ENCODE measurements around the gene MECP2.

The MECP2 gene

GRCh38 chrX:154132366-154132765 lies 34.8 kb upstream of the MECP2 start:
- no peak overlapping the region for H3K4me3 ChIP-seq (ENCODE audit: low read depth in 1 of 2, low read length in 2 of 2)

GRCh38 chrX:154131955-154132354 lies 34.4 kb upstream of the MECP2 start:
- H3K9ac ChIP-seq (ENCODE audit: low read depth in 1 of 2, low read length in 2 of 2): no peak overlapping the region
- no peak overlapping the region for H3K4me3 ChIP-seq (ENCODE audit: low read depth in 1 of 2, low read length in 2 of 2)
- H3K27me3 ChIP-seq (ENCODE audit: control insufficient read depth in 1 of 2, insufficient read depth in 2 of 2, low read length in 2 of 2): peaks cover 0 to 4% of the 10 kb centered on the region in 2 donors
- H3K27ac ChIP-seq (ENCODE audit: low read depth, low read length): no peak overlapping the region
- no peaks in the 10 kb centered on the region for H3K36me3 ChIP-seq (ENCODE audit: control insufficient read depth in 1 of 2, insufficient read depth in 2 of 2, low read length in 2 of 2)
- no peaks in the 10 kb centered on the region for H3K9me3 ChIP-seq (ENCODE audit: control insufficient read depth in 1 of 2, low read length in 2 of 2)
- H3K4me1 ChIP-seq (ENCODE audit: control insufficient read depth in 1 of 2, insufficient read depth in 2 of 2, low read length in 2 of 2): no peaks in the 10 kb centered on the region

More at GRCh38 chrX:154132366-154132765, 34.8 kb upstream of the MECP2 start:
- no peak overlapping the region for H3K27ac ChIP-seq (ENCODE audit: low read depth, low read length)
- no peaks in the 10 kb centered on the region for H3K36me3 ChIP-seq (ENCODE audit: control insufficient read depth in 1 of 2, insufficient read depth in 2 of 2, low read length in 2 of 2)
- no peak overlapping the region for H3K9ac ChIP-seq (ENCODE audit: low read depth in 1 of 2, low read length in 2 of 2)
- no peaks in the 10 kb centered on the region for H3K4me1 ChIP-seq (ENCODE audit: control insufficient read depth in 1 of 2, insufficient read depth in 2 of 2, low read length in 2 of 2)
- no peaks in the 10 kb centered on the region for H3K9me3 ChIP-seq (ENCODE audit: control insufficient read depth in 1 of 2, low read length in 2 of 2)
- peaks cover 0 to 4% of the 10 kb centered on the region in 2 donors for H3K27me3 ChIP-seq (ENCODE audit: control insufficient read depth in 1 of 2, insufficient read depth in 2 of 2, low read length in 2 of 2)

DNA sequence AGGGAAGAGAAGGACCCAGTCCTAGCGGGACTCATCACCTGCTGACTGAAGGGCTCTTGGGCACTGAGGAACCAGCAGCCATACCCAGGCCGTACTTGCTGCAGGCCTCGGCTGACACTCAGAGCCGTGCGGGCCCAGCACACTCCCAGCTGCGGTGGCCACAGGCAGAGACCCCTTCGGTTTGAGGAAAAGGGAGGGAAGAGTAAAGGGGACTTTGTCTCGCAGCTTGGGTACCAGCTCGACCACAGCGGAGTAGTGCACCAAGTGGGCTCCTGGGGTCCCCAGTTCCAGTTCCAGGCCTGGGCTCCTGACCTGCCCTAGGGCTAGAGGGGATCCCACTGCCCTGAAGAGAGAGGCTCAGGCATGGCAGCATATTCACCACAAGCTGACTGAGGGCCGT lies 28.6 kb upstream of the MECP2 start:
- Histone ChIP-seq H3K27me3 (ENCODE audit: control insufficient read depth in 1 of 2, insufficient read depth in 2 of 2, low read length in 2 of 2) (no peaks in the 10 kb centered on the region), H3K9me3 (ENCODE audit: control insufficient read depth in 1 of 2, low read length in 2 of 2) (no peaks in the 10 kb centered on the region), H3K4me3 (ENCODE audit: low read depth in 1 of 2, low read length in 2 of 2) (no peak overlapping the region), H3K27ac (ENCODE audit: low read depth, low read length) (no peak overlapping the region), H3K36me3 (ENCODE audit: control insufficient read depth in 1 of 2, insufficient read depth in 2 of 2, low read length in 2 of 2) (no peaks in the 10 kb centered on the region), H3K9ac (ENCODE audit: low read depth in 1 of 2, low read length in 2 of 2) (no peak overlapping the region), H3K4me1 (ENCODE audit: control insufficient read depth in 1 of 2, insufficient read depth in 2 of 2, low read length in 2 of 2) (no peaks in the 10 kb centered on the region)

- H3K36me3 ChIP-seq (ENCODE audit: control insufficient read depth in 1 of 2, insufficient read depth in 2 of 2, low read length in 2 of 2): no peaks in the 10 kb centered on the region
- H3K27ac ChIP-seq (ENCODE audit: low read depth, low read length): no peak overlapping the region
Observed at GRCh38 chrX:154125391-154126040, 28.0 kb upstream of the MECP2 start.

GRCh38 chrX:154123241-154124219 lies 26.0 kb upstream of the MECP2 start:
- Histone ChIP-seq H3K27me3 (ENCODE audit: control insufficient read depth in 1 of 2, insufficient read depth in 2 of 2, low read length in 2 of 2) (no peaks in the 10 kb centered on the region), H3K4me3 (ENCODE audit: low read depth in 1 of 2, low read length in 2 of 2) (no peak overlapping the region), H3K27ac (ENCODE audit: low read depth, low read length) (no peak overlapping the region), H3K36me3 (ENCODE audit: control insufficient read depth in 1 of 2, insufficient read depth in 2 of 2, low read length in 2 of 2) (no peaks in the 10 kb centered on the region), H3K9ac (ENCODE audit: low read depth in 1 of 2, low read length in 2 of 2) (no peak overlapping the region), H3K4me1 (ENCODE audit: control insufficient read depth in 1 of 2, insufficient read depth in 2 of 2, low read length in 2 of 2) (no peaks in the 10 kb centered on the region), H3K9me3 (ENCODE audit: control insufficient read depth in 1 of 2, low read length in 2 of 2) (no peaks in the 10 kb centered on the region)

More at GRCh38 chrX:154125391-154126040, 28.0 kb upstream of the MECP2 start:
- Histone ChIP-seq H3K4me1 (ENCODE audit: control insufficient read depth in 1 of 2, insufficient read depth in 2 of 2, low read length in 2 of 2) (no peaks in the 10 kb centered on the region), H3K9me3 (ENCODE audit: control insufficient read depth in 1 of 2, low read length in 2 of 2) (no peaks in the 10 kb centered on the region), H3K9ac (ENCODE audit: low read depth in 1 of 2, low read length in 2 of 2) (no peak overlapping the region), H3K27me3 (ENCODE audit: control insufficient read depth in 1 of 2, insufficient read depth in 2 of 2, low read length in 2 of 2) (no peaks in the 10 kb centered on the region), H3K4me3 (ENCODE audit: low read depth in 1 of 2, low read length in 2 of 2) (no peak overlapping the region)

DNA sequence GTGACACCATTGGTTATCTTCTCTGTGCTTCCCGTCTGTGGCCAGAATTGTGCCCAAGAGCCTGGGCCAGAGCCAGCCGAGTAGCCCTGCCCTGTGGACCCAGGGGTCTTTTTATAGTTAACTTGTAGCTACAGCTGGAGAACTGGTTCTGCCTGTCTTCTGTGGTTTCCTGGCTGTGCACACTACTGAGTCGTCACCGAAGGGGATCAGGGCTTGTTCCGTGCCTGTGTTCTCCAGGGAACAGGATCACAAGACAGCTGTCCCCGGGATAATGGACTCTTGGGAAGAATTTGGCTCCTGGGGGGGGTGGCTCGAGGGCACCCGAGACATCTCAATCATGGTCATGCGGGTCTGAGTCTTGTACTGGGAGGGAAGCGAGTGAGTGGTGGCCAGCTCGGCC lies 24.4 kb upstream of the MECP2 start:
- H3K36me3 ChIP-seq (ENCODE audit: control insufficient read depth in 1 of 2, insufficient read depth in 2 of 2, low read length in 2 of 2): no peaks in the 10 kb centered on the region
- H3K9me3 ChIP-seq (ENCODE audit: control insufficient read depth in 1 of 2, low read length in 2 of 2): no peaks in the 10 kb centered on the region
- H3K4me1 ChIP-seq (ENCODE audit: control insufficient read depth in 1 of 2, insufficient read depth in 2 of 2, low read length in 2 of 2): no peaks in the 10 kb centered on the region
- H3K4me3 ChIP-seq (ENCODE audit: low read depth in 1 of 2, low read length in 2 of 2): no peak overlapping the region
- no peaks in the 10 kb centered on the region for H3K27me3 ChIP-seq (ENCODE audit: control insufficient read depth in 1 of 2, insufficient read depth in 2 of 2, low read length in 2 of 2)
- H3K9ac ChIP-seq (ENCODE audit: low read depth in 1 of 2, low read length in 2 of 2): no peak overlapping the region
- no peak overlapping the region for H3K27ac ChIP-seq (ENCODE audit: low read depth, low read length)

DNA sequence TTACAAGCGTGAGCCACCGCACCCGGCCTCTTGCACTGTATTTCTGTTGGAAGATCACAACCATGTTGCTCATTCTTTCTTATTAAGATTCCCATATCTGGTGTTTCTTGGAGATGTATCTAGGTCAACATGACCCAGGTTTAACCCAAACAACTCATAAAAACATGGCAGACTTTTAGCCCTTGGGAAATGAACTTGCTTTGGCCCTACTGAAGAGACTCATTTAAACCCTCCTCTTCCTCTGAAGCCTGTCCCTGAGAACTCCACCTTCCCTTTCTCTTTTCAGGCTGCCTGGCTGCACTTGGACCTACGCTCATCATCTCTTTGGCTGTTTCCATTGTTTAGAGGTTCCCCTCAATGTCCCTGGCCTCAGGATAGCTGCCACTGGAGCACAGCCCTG lies 23.7 kb upstream of the MECP2 start:
- Histone ChIP-seq H3K9ac (ENCODE audit: low read depth in 1 of 2, low read length in 2 of 2) (no peak overlapping the region), H3K36me3 (ENCODE audit: control insufficient read depth in 1 of 2, insufficient read depth in 2 of 2, low read length in 2 of 2) (no peaks in the 10 kb centered on the region), H3K27me3 (ENCODE audit: control insufficient read depth in 1 of 2, insufficient read depth in 2 of 2, low read length in 2 of 2) (no peaks in the 10 kb centered on the region), H3K9me3 (ENCODE audit: control insufficient read depth in 1 of 2, low read length in 2 of 2) (no peaks in the 10 kb centered on the region), H3K4me1 (ENCODE audit: control insufficient read depth in 1 of 2, insufficient read depth in 2 of 2, low read length in 2 of 2) (no peaks in the 10 kb centered on the region), H3K4me3 (ENCODE audit: low read depth in 1 of 2, low read length in 2 of 2) (no peak overlapping the region), H3K27ac (ENCODE audit: low read depth, low read length) (no peak overlapping the region)

DNA sequence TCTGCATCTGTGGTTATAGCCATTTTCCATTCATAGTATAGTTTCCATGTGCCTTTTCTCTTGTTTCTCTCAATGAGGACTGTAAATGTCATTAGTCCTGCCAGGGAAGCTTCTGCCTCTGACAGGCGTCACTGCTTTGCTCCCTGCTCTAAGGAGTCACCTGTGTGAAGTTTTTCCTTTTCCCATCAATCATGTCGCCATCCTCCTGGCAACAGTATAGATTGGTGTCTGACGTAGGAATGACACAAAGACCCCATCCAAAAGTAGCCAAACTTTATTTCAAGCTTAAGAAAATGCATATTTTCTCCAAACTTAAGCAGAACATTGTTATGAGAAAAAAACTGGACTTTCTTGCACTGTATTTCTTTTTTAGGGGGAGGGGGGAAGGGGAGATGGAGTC lies 23.1 kb upstream of the MECP2 start:
- H3K9me3 ChIP-seq (ENCODE audit: control insufficient read depth in 1 of 2, low read length in 2 of 2): no peaks in the 10 kb centered on the region
- no peaks in the 10 kb centered on the region for H3K4me1 ChIP-seq (ENCODE audit: control insufficient read depth in 1 of 2, insufficient read depth in 2 of 2, low read length in 2 of 2)
- no peak overlapping the region for H3K4me3 ChIP-seq (ENCODE audit: low read depth in 1 of 2, low read length in 2 of 2)
- no peak overlapping the region for H3K9ac ChIP-seq (ENCODE audit: low read depth in 1 of 2, low read length in 2 of 2)
- no peaks in the 10 kb centered on the region for H3K36me3 ChIP-seq (ENCODE audit: control insufficient read depth in 1 of 2, insufficient read depth in 2 of 2, low read length in 2 of 2)
- H3K27me3 ChIP-seq (ENCODE audit: control insufficient read depth in 1 of 2, insufficient read depth in 2 of 2, low read length in 2 of 2): no peaks in the 10 kb centered on the region
- H3K27ac ChIP-seq (ENCODE audit: low read depth, low read length): no peak overlapping the region

DNA sequence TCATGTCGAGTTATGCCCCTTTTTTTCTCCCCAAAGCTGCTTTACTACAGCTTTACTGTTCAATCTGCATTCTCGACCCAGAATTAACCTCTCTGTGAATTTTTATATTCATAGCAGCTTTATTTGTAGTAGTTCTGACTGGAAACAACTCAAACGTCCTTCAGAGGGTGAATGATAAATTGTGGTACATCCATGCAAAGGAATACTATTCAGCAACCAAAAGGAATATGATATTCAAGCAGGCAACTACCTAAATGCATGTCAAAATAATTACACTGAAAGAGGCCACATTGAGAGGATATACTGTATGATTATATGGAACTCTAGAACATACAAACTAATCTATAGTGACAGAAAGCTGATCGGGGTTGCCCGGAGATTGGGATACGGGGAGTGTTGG lies 20.0 kb upstream of the MECP2 start:
- no peaks in the 10 kb centered on the region for H3K4me1 ChIP-seq (ENCODE audit: control insufficient read depth in 1 of 2, insufficient read depth in 2 of 2, low read length in 2 of 2)
- H3K27ac ChIP-seq (ENCODE audit: low read depth, low read length): no peak overlapping the region
- no peak overlapping the region for H3K4me3 ChIP-seq (ENCODE audit: low read depth in 1 of 2, low read length in 2 of 2)
- H3K9ac ChIP-seq (ENCODE audit: low read depth in 1 of 2, low read length in 2 of 2): no peak overlapping the region
- H3K36me3 ChIP-seq (ENCODE audit: control insufficient read depth in 1 of 2, insufficient read depth in 2 of 2, low read length in 2 of 2): no peaks in the 10 kb centered on the region
- H3K27me3 ChIP-seq (ENCODE audit: control insufficient read depth in 1 of 2, insufficient read depth in 2 of 2, low read length in 2 of 2): no peaks in the 10 kb centered on the region
- H3K9me3 ChIP-seq (ENCODE audit: control insufficient read depth in 1 of 2, low read length in 2 of 2): no peaks in the 10 kb centered on the region

DNA sequence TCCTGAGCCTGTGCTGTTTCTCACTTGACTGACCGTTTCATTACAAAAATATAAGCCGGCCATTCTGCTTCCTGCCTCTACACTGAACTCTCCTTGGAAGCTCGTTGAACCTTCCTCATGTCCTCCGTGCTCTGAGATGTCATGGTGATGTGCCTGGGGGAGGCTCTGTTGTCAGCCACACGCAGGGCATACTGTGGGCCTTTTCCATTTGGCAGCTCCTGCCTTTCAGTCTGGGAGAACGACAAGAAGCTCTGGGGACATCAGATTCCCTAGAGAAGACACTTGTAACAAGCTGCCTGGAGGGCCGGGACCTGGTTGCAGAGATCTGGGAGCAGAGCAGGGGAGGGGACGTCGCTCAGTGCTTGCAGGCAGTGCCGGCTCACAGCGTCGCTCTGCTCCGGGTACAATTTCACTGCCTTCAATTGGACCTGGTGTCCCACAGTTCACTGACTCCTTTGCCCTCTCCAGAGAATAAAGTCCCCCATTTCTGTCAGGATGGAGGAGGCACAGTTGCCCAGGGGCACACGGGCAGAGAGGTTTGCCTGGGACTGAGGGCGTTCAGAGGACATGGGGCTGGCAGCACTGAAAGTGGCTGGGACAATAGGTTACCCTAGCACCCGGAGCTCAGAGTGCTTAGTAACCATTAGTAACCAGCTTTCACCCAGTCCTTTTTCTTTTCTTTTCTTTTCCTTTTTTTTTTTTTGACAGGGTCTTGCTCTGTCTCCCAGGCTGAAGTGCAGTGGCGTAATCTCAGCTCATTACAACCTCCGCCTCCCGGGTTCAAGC lies 19.1 kb upstream of the MECP2 start:
- no peak overlapping the region for H3K4me3 ChIP-seq (ENCODE audit: low read depth in 1 of 2, low read length in 2 of 2)
- H3K9me3 ChIP-seq (ENCODE audit: control insufficient read depth in 1 of 2, low read length in 2 of 2): no peaks in the 10 kb centered on the region
- no peak overlapping the region for H3K9ac ChIP-seq (ENCODE audit: low read depth in 1 of 2, low read length in 2 of 2)
- no peaks in the 10 kb centered on the region for H3K36me3 ChIP-seq (ENCODE audit: control insufficient read depth in 1 of 2, insufficient read depth in 2 of 2, low read length in 2 of 2)
- no peaks in the 10 kb centered on the region for H3K27me3 ChIP-seq (ENCODE audit: control insufficient read depth in 1 of 2, insufficient read depth in 2 of 2, low read length in 2 of 2)
- no peaks in the 10 kb centered on the region for H3K4me1 ChIP-seq (ENCODE audit: control insufficient read depth in 1 of 2, insufficient read depth in 2 of 2, low read length in 2 of 2)
- no peak overlapping the region for H3K27ac ChIP-seq (ENCODE audit: low read depth, low read length)

All from duodenal mucosa (tissue), 2 donors.